H1 (cell line): ENCODE measurements around the gene SH2D7. TPM values are rescaled to one million over a fixed set of nuclear protein-coding genes. Genes with fewer than 3 reads are reported as not detected.

Experiments used
- CTCF ChIA-PET: fragments of 300-600 bp; sonication (Branson Sonifier 250); formaldehyde crosslinking; loops from one replicate; lab custom pipeline; 2021; ENCODE audit not compliant: partially characterized antibody; lab: Charles Lee
- POLR2A ChIA-PET: fragments of 300-600 bp; sonication (Branson Sonifier 250); formaldehyde crosslinking; loops from one replicate; lab custom pipeline; 2021; ENCODE audit warnings: inconsistent platforms; ENCODE audit not compliant: partially characterized antibody; lab: Charles Lee
- DNase-seq, 2 experiments: peaks; one replicate each; pipeline versions ENCODE4 v3.0.0 to v3.0.0-alpha.2; 2010 to 2022; ENCODE audit warnings: low spot score in 2 of 2, low read depth in 1 of 2, mixed read lengths in 1 of 2
- FAIRE-seq: peaks from 2 replicates; lab custom pipeline; 2011; peaks lifted over from hg19 to GRCh38; lab: Jason Lieb, UNC
- H2AFZ ChIP-seq: 2 replicates; pipeline ENCODE4 v1.8.1; 2012; ENCODE audit warnings: low read length, inconsistent platforms
- H2AK5ac ChIP-seq: 2 replicates; pipeline ENCODE4 v1.6.1; 2013; ENCODE audit warnings: low read depth, low read length
- H2BK120ac ChIP-seq: replicated peaks from 2 replicates; pipeline ENCODE3; 2013; ENCODE audit warnings: low read depth, low read length, inconsistent platforms
- H2BK12ac ChIP-seq: 2 replicates; pipeline ENCODE4 v1.6.1; 2013; ENCODE audit warnings: low read depth, low read length
- H2BK15ac ChIP-seq: 2 replicates; pipeline ENCODE4 v1.6.1; 2013; ENCODE audit warnings: low read length
- H2BK20ac ChIP-seq: 2 replicates; pipeline ENCODE4 v1.6.1; 2013; ENCODE audit warnings: low read length
- H2BK5ac ChIP-seq: 2 replicates; pipeline ENCODE4 v1.6.1; 2013; ENCODE audit warnings: low read depth, low read length
- H3K14ac ChIP-seq: 2 replicates; pipeline ENCODE4 v1.6.1; 2013; ENCODE audit warnings: inconsistent platforms; ENCODE audit not compliant: insufficient read length
- H3K18ac ChIP-seq: 2 replicates; pipeline ENCODE4 v1.6.1; 2013; ENCODE audit warnings: low read length; ENCODE audit errors: extremely low read depth
- H3K23ac ChIP-seq: 2 replicates; pipeline ENCODE4 v1.6.1; 2013; ENCODE audit warnings: inconsistent platforms; ENCODE audit not compliant: insufficient read length
- H3K23me2 ChIP-seq: 2 replicates; pipeline ENCODE4 v1.6.1; 2013; ENCODE audit warnings: low read depth, low read length
- H3K27ac ChIP-seq: 2 replicates; pipeline ENCODE4 v1.6.1; 2011; ENCODE audit warnings: low read depth, low read length, inconsistent platforms
- H3K27me3 ChIP-seq, 4 experiments: replicated peaks in 1 of 4; 1 replicate in 1 of 4; 2 replicates in 3 of 4; pipeline versions ENCODE4 v1.6.1 to v1.8.1; 2011 to 2013; ENCODE audit warnings: low read length in 3 of 4, mild to moderate bottlenecking in 3 of 4, inconsistent platforms in 2 of 4, mixed read lengths in 2 of 4, moderate library complexity in 1 of 4; ENCODE audit not compliant: control insufficient read depth in 3 of 4, insufficient read depth in 3 of 4; ENCODE audit errors: extremely low read depth in 1 of 4
- H3K36me3 ChIP-seq, 4 experiments: 2 replicates each; pipeline versions ENCODE4 v1.6.1 to v1.8.1; 2011 to 2013; ENCODE audit warnings: mild to moderate bottlenecking in 4 of 4, low read length in 3 of 4, moderate library complexity in 2 of 4, control low read depth in 1 of 4, inconsistent platforms in 1 of 4; ENCODE audit not compliant: insufficient read depth in 4 of 4, control insufficient read depth in 2 of 4
- H3K4ac ChIP-seq: replicated peaks from 2 replicates; pipeline ENCODE3; 2013; ENCODE audit warnings: low read length, low read depth, mixed read lengths, inconsistent platforms; ENCODE audit not compliant: insufficient read length
- H3K4me1 ChIP-seq, 4 experiments: replicated peaks in 1 of 4; 1 replicate in 1 of 4; 2 replicates in 3 of 4; pipeline versions ENCODE4 v1.6.1 to v1.8.1; 2011 to 2013; ENCODE audit warnings: low read length in 3 of 4, inconsistent platforms in 2 of 4, mixed read lengths in 1 of 4; ENCODE audit not compliant: insufficient read depth in 4 of 4, control insufficient read depth in 3 of 4
- H3K4me2 ChIP-seq, 2 experiments: 2 replicates each; pipeline versions ENCODE4 v1.6.1 to v1.8.1; 2011 to 2013; ENCODE audit warnings: low read depth in 2 of 2, low read length in 2 of 2, control low read depth in 1 of 2, inconsistent platforms in 1 of 2, mild to moderate bottlenecking in 1 of 2; ENCODE audit not compliant: insufficient read depth in 1 of 2
- H3K4me3 ChIP-seq, 4 experiments: fragments of 200-600, 300-600 bp in 1 of 4; sonication (generic), shearing (Covaris generic), sonication (Bioruptor Twin) in 1 of 4; 2 replicates each; pipeline versions ENCODE4 v1.5.1 to v1.8.1; 2011 to 2016; ENCODE audit warnings: low read length in 4 of 4, low read depth in 3 of 4, control low read depth in 2 of 4, inconsistent platforms in 2 of 4, mild to moderate bottlenecking in 2 of 4, mixed read lengths in 1 of 4, moderate library complexity in 1 of 4; ENCODE audit not compliant: insufficient read depth in 2 of 4; ENCODE audit errors: extremely low read depth in 1 of 4
- H3K56ac ChIP-seq: replicated peaks from 2 replicates; pipeline ENCODE3; 2013; ENCODE audit warnings: low read depth, mild to moderate bottlenecking, mixed read lengths, low read length, inconsistent platforms; ENCODE audit not compliant: insufficient read length
- H3K79me1 ChIP-seq: 2 replicates; pipeline ENCODE4 v1.6.1; 2013; ENCODE audit warnings: low read depth, low read length, control low read depth
- H3K79me2 ChIP-seq, 2 experiments: 2 replicates each; pipeline versions ENCODE4 v1.6.1 to v1.8.1; 2012 to 2013; ENCODE audit warnings: low read length in 2 of 2, mild to moderate bottlenecking in 2 of 2, inconsistent platforms in 1 of 2; ENCODE audit not compliant: insufficient read depth in 2 of 2, control insufficient read depth in 1 of 2
- H3K9ac ChIP-seq, 4 experiments: replicated peaks in 1 of 4; 1 replicate in 1 of 4; 2 replicates in 3 of 4; pipeline versions ENCODE4 v1.6.1 to v1.8.1; 2011 to 2013; ENCODE audit warnings: low read depth in 3 of 4, low read length in 3 of 4, control low read depth in 2 of 4, mild to moderate bottlenecking in 2 of 4, moderate library complexity in 2 of 4, inconsistent platforms in 1 of 4; ENCODE audit errors: extremely low read depth in 1 of 4
- H3K9me3 ChIP-seq, 2 experiments: 2 replicates each; pipeline versions ENCODE4 v1.6.1 to v1.8.1; 2012 to 2013; ENCODE audit warnings: mild to moderate bottlenecking in 2 of 2, moderate library complexity in 2 of 2, control low read depth in 1 of 2, inconsistent platforms in 1 of 2, low read depth in 1 of 2, low read length in 1 of 2, mixed read lengths in 1 of 2; ENCODE audit not compliant: insufficient read depth in 2 of 2
- H4K20me1 ChIP-seq, 2 experiments: replicated peaks in 1 of 2; 2 replicates each; pipeline versions ENCODE3 to v1.8.1; 2011 to 2013; ENCODE audit warnings: inconsistent platforms in 2 of 2, low read length in 2 of 2, mild to moderate bottlenecking in 1 of 2; ENCODE audit not compliant: insufficient read depth in 2 of 2, control insufficient read depth in 1 of 2
- H4K5ac ChIP-seq: 2 replicates; pipeline ENCODE4 v1.6.1; 2013; ENCODE audit warnings: low read length, low read depth, mixed read lengths, inconsistent platforms; ENCODE audit not compliant: insufficient read length
- H4K8ac ChIP-seq: 2 replicates; pipeline ENCODE4 v1.8.0; 2013; ENCODE audit warnings: mild to moderate bottlenecking, moderate library complexity, low read length, inconsistent platforms; ENCODE audit not compliant: insufficient read depth; ENCODE audit errors: extremely low read depth
- H4K91ac ChIP-seq: replicated peaks from 2 replicates; pipeline ENCODE3; 2013; ENCODE audit warnings: low read length, mixed read lengths, inconsistent platforms; ENCODE audit not compliant: insufficient read length
- CHD2 ChIP-seq: IDR thresholded peaks from 2 replicates; pipeline ENCODE4 v1.6.1; 2012; ENCODE audit warnings: low read length, improper control_type of control experiment
- HDAC2 ChIP-seq, 2 experiments: fragments of 300-600 bp in 1 of 2; sonication (generic) in 1 of 2; IDR thresholded peaks; 2 replicates each; pipeline ENCODE4 v1.6.1; 2011 to 2012; ENCODE audit warnings: low read depth in 2 of 2, low read length in 2 of 2, mild to moderate bottlenecking in 2 of 2, moderate library complexity in 2 of 2, borderline replicate concordance in 1 of 2, inconsistent platforms in 1 of 2
- POU5F1 ChIP-seq: IDR thresholded peaks from 2 replicates; pipeline ENCODE4 v1.6.1; 2011; ENCODE audit warnings: low read depth, mild to moderate bottlenecking, low read length, moderate library complexity
- RBBP5 ChIP-seq: IDR thresholded peaks from 2 replicates; pipeline ENCODE4 v1.7.1; 2012; ENCODE audit warnings: low read depth, mild to moderate bottlenecking, inconsistent platforms, low read length, moderate library complexity, borderline replicate concordance
- SUZ12 ChIP-seq: fragments of 200-600 bp; sonication (generic); IDR thresholded peaks from 2 replicates; pipeline ENCODE4 v1.6.1; 2012; ENCODE audit warnings: mild to moderate bottlenecking, inconsistent platforms, low read length, moderate library complexity, mixed read lengths
- WGBS, 2 experiments: shearing (Covaris generic) in 1 of 2; methylation state at CpG; one replicate each; pipeline versions ENCODE4 v1.1.6 to v1.1.7; 2013 to 2015; ENCODE audit warnings: low lambda C conversion rate in 2 of 2, mixed read lengths in 2 of 2, inconsistent platforms in 1 of 2, low coverage in 1 of 2, missing lambda C conversion rate in 1 of 2; ENCODE audit not compliant: insufficient replicate concordance in 2 of 2, insufficient coverage in 1 of 2, insufficient read length in 1 of 2; ENCODE audit errors: extremely low coverage in 1 of 2, missing lambda C conversion rate in 1 of 2; 5-methylcytosine and 5-hydroxymethylcytosine counted together
- polyA plus RNA-seq, 7 experiments: library from polyadenylated mRNA; depleted of rRNA in 3 of 7; stranded (reverse) in 5 of 7; unstranded in 2 of 7; fragments of >200 nt in 5 of 7; fragments of 200-250 nt in 2 of 7; gene quantifications; 1 replicate in 5 of 7; 2 replicates in 1 of 7; 4 replicates in 1 of 7; pipeline versions ENCODE4 v1.2.1 to v1.2.3, GENCODE V29; 2011 to 2013; ENCODE audit warnings: missing spikeins in 2 of 7, mixed read lengths in 2 of 7
- total RNA-seq: library from RNA; stranded (reverse); fragmentation: NEBNext Ultra II Directional; extraction: Animal tissue kit (Norgen Biotek cat#: 25700); gene quantifications from 2 replicates; pipeline ENCODE4 v1.2.1, GENCODE V29; 2021

The SH2D7 gene
- total and polyA plus RNA-seq, 2 of the 8 experiments (the other 6 are each of a cell fraction or from before 2014, with no cell fraction given) = not detected

GRCh38 chr15:78070049-78070700 lies 22.2 kb upstream of the SH2D7 start:
- peaks cover 3 to 45% of the 10 kb centered on the region in 2 experiments; a peak in 3 of 4 replicates for H3K79me2 ChIP-seq
- DNase-seq = no peak
- H3K27ac ChIP-seq = no peak overlapping the region
- H4K91ac ChIP-seq = no peak overlapping the region
- no peak overlapping the region for H3K4me3 ChIP-seq
- no peak overlapping the region for H4K5ac ChIP-seq
- peaks cover 10% of the 10 kb centered on the region for H3K79me1 ChIP-seq
- peaks cover 8 to 35% (median 20%) of the 10 kb centered on the region in 4 experiments for H3K4me1 ChIP-seq
- no peak overlapping the region for H2BK12ac ChIP-seq
- 0 out of 2 replicates have a peak overlapping the region, but pooled peaks have one; percentile 15 for H3K18ac ChIP-seq
- ChIA-PET POLR2A (interaction anchor here (1.2 kb wide), 2 partner anchors 9 to 15 kb away, joined by 3 read pairs; no protein-coding TSS in a partner anchor), CTCF (interaction anchor here (0.7 to 2.6 kb wide), 12 partner anchors 11 to 884 kb away, joined by 3 to 8 read pairs (median 3); no protein-coding TSS in a partner anchor)
- no peak overlapping the region for H2AK5ac ChIP-seq
- H3K9me3 ChIP-seq = no peaks in the 10 kb centered on the region
- H4K20me1 ChIP-seq = peaks cover 0 to 9% of the 10 kb centered on the region in 2 experiments
- H2BK120ac ChIP-seq = no peak overlapping the region
- no peak overlapping the region for H3K23ac ChIP-seq
- WGBS, 2 experiments = 83% methylated on average over 4 of the region's 4 CpGs; no CpG with 5 or more reads in 1 of the 2 experiments
- H3K36me3 ChIP-seq = no peaks in the 10 kb centered on the region
- peak overlapping the region in 1 of 2 experiments; percentile 32; a peak in 1 of 4 replicates for H3K4me2 ChIP-seq
- no peak overlapping the region for H3K9ac ChIP-seq
- H3K56ac ChIP-seq = no peak overlapping the region
- H2BK15ac ChIP-seq = no peak overlapping the region
- H2BK20ac ChIP-seq = peak overlapping the region; percentile 77; the same call in 1 of the 2 replicates
- no peaks in the 10 kb centered on the region; the same call in 1 of the 2 replicates for H3K23me2 ChIP-seq
- no peak for FAIRE-seq
- H4K8ac ChIP-seq = no peak overlapping the region
- no peak overlapping the region for H2BK5ac ChIP-seq
- no peak overlapping the region for H3K4ac ChIP-seq
- H3K14ac ChIP-seq = no peak overlapping the region
- H3K27me3 ChIP-seq = no peaks in the 10 kb centered on the region; a peak in 1 of 7 replicates
- H2AFZ ChIP-seq = no peak overlapping the region
- TF ChIP-seq SUZ12 (no peak), RBBP5 (no peak), HDAC2 (IDR thresholded peaks at IDR 0.05; ENCODE audit: borderline replicate concordance in 1 of 2, low read depth in 2 of 2, low read length in 2 of 2) (no peak), CHD2 (no peak), POU5F1 (no peak)
